GM23338 (cell line): ENCODE results near the gene TMEM92. TPM values are rescaled to one million over a fixed set of nuclear protein-coding genes. Genes with fewer than 3 reads are reported as not detected.

ENCODE experiments used
- ATAC-seq: fragments of 200-7000 bp; cut with Tn5 transposase; 3 replicates; pipeline ENCODE4 v1.9.1; 2020
- DNase-seq: peaks from one replicate; pipeline ENCODE4 v3.0.0-alpha.2; 2015; ENCODE audit warnings: low spot score
- H2AFZ ChIP-seq: fragments of 200-600 bp; sonication (generic); 2 replicates; pipeline ENCODE4 v1.8.0; 2016; ENCODE audit warnings: antibody characterized with exemption, mild to moderate bottlenecking, moderate library complexity
- H3F3A ChIP-seq: fragments of 200-600 bp; sonication (generic); replicated peaks from 2 replicates; pipeline ENCODE4 v1.8.0; 2017; ENCODE audit warnings: antibody characterized with exemption, mixed run types, low read depth
- H3K27ac ChIP-seq: fragments of 200-600 bp; sonication (generic); 2 replicates; pipeline ENCODE4 v1.6.1; 2016; ENCODE audit warnings: low read depth
- H3K27me3 ChIP-seq: fragments of 200-600 bp; sonication (generic); 2 replicates; pipeline ENCODE4 v1.8.0; 2016; ENCODE audit warnings: mild to moderate bottlenecking, mixed run types, moderate library complexity; ENCODE audit not compliant: insufficient read depth
- H3K36me3 ChIP-seq: fragments of 200-600 bp; sonication (generic); 2 replicates; pipeline ENCODE4 v1.8.0; 2016; ENCODE audit warnings: mild to moderate bottlenecking; ENCODE audit not compliant: insufficient read depth
- H3K4me1 ChIP-seq: fragments of 200-600 bp; sonication (generic); 2 replicates; pipeline ENCODE4 v1.8.0; 2016; ENCODE audit warnings: mild to moderate bottlenecking, moderate library complexity; ENCODE audit not compliant: insufficient read depth
- H3K4me2 ChIP-seq: fragments of 200-600 bp; sonication (generic); 2 replicates; pipeline ENCODE4 v1.7.1; 2017; ENCODE audit warnings: mixed run types
- H3K4me3 ChIP-seq: fragments of 200-600 bp; sonication (generic); 2 replicates; pipeline ENCODE4 v1.6.1; 2016; ENCODE audit warnings: mixed run types
- H3K79me2 ChIP-seq: fragments of 200-600 bp; sonication (generic); replicated peaks from 2 replicates; pipeline ENCODE4 v1.8.0; 2017; ENCODE audit warnings: mild to moderate bottlenecking; ENCODE audit not compliant: insufficient read depth
- H3K9me2 ChIP-seq: fragments of 200-600 bp; sonication (generic); 2 replicates; pipeline ENCODE4 v1.8.0; 2017; ENCODE audit not compliant: insufficient read depth
- H4K20me1 ChIP-seq: fragments of 200-600 bp; sonication (generic); replicated peaks from 2 replicates; pipeline ENCODE4 v1.8.0; 2017; ENCODE audit warnings: mild to moderate bottlenecking; ENCODE audit not compliant: insufficient read depth
- H3K27ac Mint-ChIP-seq: 2 replicates; pipeline ENCODE4 v1.8.0; 2020; ENCODE audit warnings: inconsistent platforms, mild to moderate bottlenecking, moderate library complexity, mixed read lengths
- H3K27me3 Mint-ChIP-seq: 3 replicates; pipeline ENCODE4 v1.8.0; 2022; ENCODE audit warnings: low read depth, mild to moderate bottlenecking, moderate library complexity, mixed read lengths, inconsistent platforms; ENCODE audit not compliant: insufficient read depth, poor library complexity
- H3K36me3 Mint-ChIP-seq: 3 replicates; pipeline ENCODE4 v1.8.0; 2021; ENCODE audit warnings: low read depth, mild to moderate bottlenecking, inconsistent platforms, moderate library complexity, mixed read lengths
- H3K4me1 Mint-ChIP-seq: 3 replicates; pipeline ENCODE4 v1.8.0; 2020; ENCODE audit warnings: mild to moderate bottlenecking, inconsistent platforms, mixed read lengths
- H3K4me3 Mint-ChIP-seq: 3 replicates; pipeline ENCODE4 v1.8.0; 2021; ENCODE audit warnings: moderate library complexity, mild to moderate bottlenecking, inconsistent platforms, mixed read lengths
- H3K9me3 Mint-ChIP-seq: 3 replicates; pipeline ENCODE4 v1.8.0; 2020; ENCODE audit warnings: moderate library complexity, mild to moderate bottlenecking, inconsistent platforms, mixed read lengths
- CREB1 ChIP-seq: fragments of 250-450 bp; sonication (Bioruptor Pico); IDR thresholded peaks from 2 replicates; pipeline ENCODE4 v1.5.0; 2020; ENCODE audit warnings: low read depth, mild to moderate bottlenecking, moderate library complexity
- CTCF ChIP-seq, 2 experiments: fragments of 200-600 bp in 1 of 2; sonication (generic) in 1 of 2; conservative IDR thresholded peaks; 2 replicates each; pipeline versions ENCODE4 v1.5.1 to v1.6.1; 2016 to 2017; ENCODE audit warnings: antibody characterized with exemption in 2 of 2, low read depth in 2 of 2, mild to moderate bottlenecking in 2 of 2, moderate library complexity in 1 of 2
- ETS1 ChIP-seq: IDR thresholded peaks from 2 replicates; pipeline ENCODE4 v1.6.1; 2016; ENCODE audit warnings: antibody characterized with exemption
- EZH2 ChIP-seq: fragments of 200-600 bp; sonication (generic); IDR thresholded peaks from one replicate; pipeline ENCODE4 v1.8.0; 2017; ENCODE audit warnings: antibody characterized with exemption, mild to moderate bottlenecking, low read depth; ENCODE audit not compliant: unreplicated experiment
- EZH2phosphoT487 ChIP-seq: fragments of 200-600 bp; sonication (generic); IDR thresholded peaks from one replicate; pipeline ENCODE4 v1.8.1; 2018; ENCODE audit warnings: antibody characterized with exemption; ENCODE audit not compliant: unreplicated experiment
- JUNB ChIP-seq: IDR thresholded peaks from one replicate; pipeline ENCODE4 v1.6.1; 2016; ENCODE audit warnings: antibody characterized with exemption; ENCODE audit not compliant: unreplicated experiment
- NANOG ChIP-seq: IDR thresholded peaks from 2 replicates; pipeline ENCODE4 v1.6.1; 2016; ENCODE audit warnings: antibody characterized with exemption, borderline replicate concordance
- POLR2AphosphoS5 ChIP-seq: IDR thresholded peaks from 2 replicates; pipeline ENCODE4 v1.6.1; 2016; ENCODE audit warnings: antibody characterized with exemption, low read depth
- REST ChIP-seq: IDR thresholded peaks from one replicate; pipeline ENCODE4 v1.6.1; 2018; ENCODE audit warnings: antibody characterized with exemption; ENCODE audit not compliant: unreplicated experiment
- STAT1 ChIP-seq: IDR thresholded peaks from one replicate; pipeline ENCODE4 v1.6.1; 2016; ENCODE audit warnings: antibody characterized with exemption; ENCODE audit not compliant: unreplicated experiment
- ZNF114 ChIP-seq: fragments of 250-450 bp; sonication (Bioruptor Pico); IDR thresholded peaks from 2 replicates; pipeline ENCODE4 v1.5.0; 2020; ENCODE audit warnings: mild to moderate bottlenecking, moderate library complexity
- ZNF331 ChIP-seq: fragments of 250-450 bp; sonication (Bioruptor Pico); IDR thresholded peaks from 2 replicates; pipeline ENCODE4 v1.5.0; 2020; ENCODE audit warnings: low read depth, mild to moderate bottlenecking, moderate library complexity
- ZNF462 ChIP-seq: fragments of 250-450 bp; sonication (Bioruptor Pico); IDR thresholded peaks from 2 replicates; pipeline ENCODE4 v1.5.0; 2020; ENCODE audit warnings: mild to moderate bottlenecking, moderate library complexity
- polyA plus RNA-seq: library from polyadenylated mRNA; unstranded; fragments of >200 nt; fragmentation: Nextera tagmentation; extraction: Ambion mirVana; gene quantifications from 2 replicates; pipeline ENCODE4 v1.2.1, GENCODE V29; 2016
- total RNA-seq: library from RNA; depleted of rRNA; stranded (reverse); fragments of >200 nt; shearing (Covaris generic); gene quantifications from 2 replicates; pipeline ENCODE4 v1.2.3, GENCODE V29; 2014

The TMEM92 gene
- total and polyA plus RNA-seq, 2 experiments from 2014 or later: 9.7 to 18.4 TPM

- H3K9me2 ChIP-seq: peaks cover 7% of the 10 kb centered on the region; the same call in 1 of the 2 replicates
- no peaks in the 10 kb centered on the region for H3K27me3 ChIP-seq
- Mint-ChIP-seq H3K27ac (no peak overlapping the region; the same call in 1 of the 2 replicates), H3K9me3 (no peaks in the 10 kb centered on the region), H3K36me3 (no peaks in the 10 kb centered on the region), H3K27me3 (peaks cover 3% of the 10 kb centered on the region), H3K4me3 (no peak overlapping the region), H3K4me1 (no peaks in the 10 kb centered on the region)
- no peak for DNase-seq
- H2AFZ ChIP-seq: no peak overlapping the region
- no peaks in the 10 kb centered on the region; the same call in 1 of the 2 replicates for H3F3A ChIP-seq
- no peaks in the 10 kb centered on the region for H4K20me1 ChIP-seq
- peaks cover 15% of the 10 kb centered on the region for H3K4me1 ChIP-seq
- no peak overlapping the region for H3K27ac ChIP-seq
- no peaks in the 10 kb centered on the region for H3K36me3 ChIP-seq
- TF ChIP-seq EZH2phosphoT487 (no peak), ZNF331 (no peak), CREB1 (CRISPR knock-in tag) (no peak), REST (no peak), ZNF114 (CRISPR knock-in tag) (no peak), CTCF (conservative IDR thresholded peaks at IDR 0.05; ENCODE audit: low read depth in 2 of 2) (no peak), ETS1 (no peak), ZNF462 (CRISPR knock-in tag) (no peak), JUNB (no peak), POLR2AphosphoS5 (no peak), STAT1 (no peak), EZH2 (no peak), NANOG (no peak)
- no peak for ATAC-seq
- no peak overlapping the region for H3K4me2 ChIP-seq
- no peak overlapping the region for H3K4me3 ChIP-seq
- no peaks in the 10 kb centered on the region for H3K79me2 ChIP-seq
Measured at GRCh38 chr17:50323060-50323459, 48.8 kb downstream of the TMEM92 start.
